Thyroid gland (tissue), 4 donors: ENCODE data around the gene AK1.

ENCODE experiments used
- POLR2A ChIP-seq, 2 donors: fragments of 450-650 bp; IDR thresholded peaks; one replicate each; pipeline ENCODE4 v1.6.1; 2017; ENCODE audit warnings: antibody characterized with exemption in 2 of 2, mild to moderate bottlenecking in 2 of 2, moderate library complexity in 1 of 2
- TF ChIP-seq, protein P1 (sequence below), 6 experiments: fragments of 200-600 bp in 3 of 6; fragments of 450-650 bp in 3 of 6; sonication (generic) in 3 of 6; IDR thresholded peaks; one replicate each; pipeline ENCODE4 v1.5.1; 2016 to 2019; ENCODE audit warnings: antibody characterized with exemption in 6 of 6, mild to moderate bottlenecking in 2 of 6, inconsistent platforms in 1 of 6, moderate library complexity in 1 of 6

DNA sequence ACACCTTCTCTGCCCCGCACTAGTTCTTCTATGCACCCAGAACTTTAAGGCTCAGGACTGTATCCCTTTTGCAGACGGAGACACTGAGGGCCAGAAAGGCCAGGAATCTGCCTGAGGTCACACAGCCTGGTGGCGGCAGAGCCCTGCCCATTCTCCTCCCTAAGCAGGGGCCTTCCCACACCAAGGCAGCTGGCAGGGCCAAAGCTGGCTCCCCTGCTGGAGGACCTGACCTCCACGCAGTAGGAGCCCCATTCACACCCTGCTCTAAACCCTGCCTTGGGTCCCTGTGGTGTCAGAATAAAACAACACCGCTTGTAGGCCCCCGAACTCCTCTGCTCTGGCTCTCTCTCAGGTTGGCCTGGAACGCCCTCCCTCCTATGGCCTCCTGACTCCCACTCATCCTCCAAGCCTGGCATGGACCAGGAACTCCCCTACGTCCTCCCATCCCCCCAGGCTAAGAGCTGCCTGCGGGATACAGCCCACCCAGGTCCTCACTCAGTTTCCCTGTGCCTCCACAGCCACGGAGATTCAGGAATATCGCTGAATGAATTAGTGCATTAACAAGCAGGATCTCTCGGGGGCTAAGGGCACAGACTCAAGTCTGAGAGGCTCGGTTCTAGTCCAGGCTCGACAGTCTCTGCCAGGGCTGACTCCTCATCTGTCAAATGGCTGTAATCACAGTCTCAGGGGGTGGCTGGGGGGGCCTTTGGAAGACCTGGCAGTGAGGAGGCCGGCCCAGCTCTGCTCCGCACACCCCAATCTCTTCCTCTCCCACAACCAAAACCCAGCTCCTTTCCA is 19.1 kb upstream of the AK1 start:
- TF ChIP-seq, protein P1, sequence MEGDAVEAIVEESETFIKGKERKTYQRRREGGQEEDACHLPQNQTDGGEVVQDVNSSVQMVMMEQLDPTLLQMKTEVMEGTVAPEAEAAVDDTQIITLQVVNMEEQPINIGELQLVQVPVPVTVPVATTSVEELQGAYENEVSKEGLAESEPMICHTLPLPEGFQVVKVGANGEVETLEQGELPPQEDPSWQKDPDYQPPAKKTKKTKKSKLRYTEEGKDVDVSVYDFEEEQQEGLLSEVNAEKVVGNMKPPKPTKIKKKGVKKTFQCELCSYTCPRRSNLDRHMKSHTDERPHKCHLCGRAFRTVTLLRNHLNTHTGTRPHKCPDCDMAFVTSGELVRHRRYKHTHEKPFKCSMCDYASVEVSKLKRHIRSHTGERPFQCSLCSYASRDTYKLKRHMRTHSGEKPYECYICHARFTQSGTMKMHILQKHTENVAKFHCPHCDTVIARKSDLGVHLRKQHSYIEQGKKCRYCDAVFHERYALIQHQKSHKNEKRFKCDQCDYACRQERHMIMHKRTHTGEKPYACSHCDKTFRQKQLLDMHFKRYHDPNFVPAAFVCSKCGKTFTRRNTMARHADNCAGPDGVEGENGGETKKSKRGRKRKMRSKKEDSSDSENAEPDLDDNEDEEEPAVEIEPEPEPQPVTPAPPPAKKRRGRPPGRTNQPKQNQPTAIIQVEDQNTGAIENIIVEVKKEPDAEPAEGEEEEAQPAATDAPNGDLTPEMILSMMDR (IDR thresholded peaks at IDR 0.05) = no peak
- TF ChIP-seq POLR2A (IDR thresholded peaks at IDR 0.05) = no peak
